HG03025 (cell line): Measurements from ENCODE around the gene AOC1.
"Not testable (repeated sequence)": the region's sequence is repeated elsewhere in the genome, so short reads cannot be mapped to it uniquely, and the experiment has no call there.

Experiments used
- ATAC-seq: cut with Tn5 transposase; IDR thresholded peaks from one replicate; pipeline ENCODE4 v1.9.1; 2021; ENCODE audit warnings: mild to moderate bottlenecking, moderate library complexity; ENCODE audit not compliant: unreplicated experiment, low FRiP score

AOC1 gene, protein sequence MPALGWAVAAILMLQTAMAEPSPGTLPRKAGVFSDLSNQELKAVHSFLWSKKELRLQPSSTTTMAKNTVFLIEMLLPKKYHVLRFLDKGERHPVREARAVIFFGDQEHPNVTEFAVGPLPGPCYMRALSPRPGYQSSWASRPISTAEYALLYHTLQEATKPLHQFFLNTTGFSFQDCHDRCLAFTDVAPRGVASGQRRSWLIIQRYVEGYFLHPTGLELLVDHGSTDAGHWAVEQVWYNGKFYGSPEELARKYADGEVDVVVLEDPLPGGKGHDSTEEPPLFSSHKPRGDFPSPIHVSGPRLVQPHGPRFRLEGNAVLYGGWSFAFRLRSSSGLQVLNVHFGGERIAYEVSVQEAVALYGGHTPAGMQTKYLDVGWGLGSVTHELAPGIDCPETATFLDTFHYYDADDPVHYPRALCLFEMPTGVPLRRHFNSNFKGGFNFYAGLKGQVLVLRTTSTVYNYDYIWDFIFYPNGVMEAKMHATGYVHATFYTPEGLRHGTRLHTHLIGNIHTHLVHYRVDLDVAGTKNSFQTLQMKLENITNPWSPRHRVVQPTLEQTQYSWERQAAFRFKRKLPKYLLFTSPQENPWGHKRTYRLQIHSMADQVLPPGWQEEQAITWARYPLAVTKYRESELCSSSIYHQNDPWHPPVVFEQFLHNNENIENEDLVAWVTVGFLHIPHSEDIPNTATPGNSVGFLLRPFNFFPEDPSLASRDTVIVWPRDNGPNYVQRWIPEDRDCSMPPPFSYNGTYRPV

DNA sequence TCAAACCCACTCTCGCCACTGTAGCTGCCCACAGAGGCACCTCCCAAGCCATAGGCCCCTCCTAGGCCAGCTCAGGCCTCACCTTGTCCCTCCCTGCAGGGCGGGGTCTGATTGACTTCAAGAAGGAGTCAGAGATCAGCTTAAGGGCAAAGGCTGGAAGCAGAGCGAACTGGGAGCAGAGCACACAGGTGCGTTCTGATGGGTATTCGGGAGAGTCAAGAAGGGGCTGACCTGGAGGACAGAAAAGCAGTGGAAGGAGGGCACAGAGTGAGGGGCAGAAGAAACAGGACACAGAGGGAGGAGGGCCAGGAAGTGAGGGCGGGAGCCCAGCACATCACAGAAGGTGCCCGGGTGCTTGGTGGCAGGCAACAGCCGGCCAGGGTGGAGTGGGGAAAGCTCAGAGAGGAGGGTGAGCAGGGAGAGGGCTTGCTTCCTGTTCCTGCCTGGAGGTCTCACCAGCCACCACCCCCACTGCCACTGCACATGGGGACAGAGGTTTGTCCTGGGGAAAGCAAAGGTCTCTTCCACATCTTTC is at the start of gene AOC1:
Gene AOC1, plus strand, starts transcription at position 147 of the 535 bp plus-strand sequence. CDS start 3,954 bp downstream, outside the sequence.
- ATAC-seq = no peak

DNA sequence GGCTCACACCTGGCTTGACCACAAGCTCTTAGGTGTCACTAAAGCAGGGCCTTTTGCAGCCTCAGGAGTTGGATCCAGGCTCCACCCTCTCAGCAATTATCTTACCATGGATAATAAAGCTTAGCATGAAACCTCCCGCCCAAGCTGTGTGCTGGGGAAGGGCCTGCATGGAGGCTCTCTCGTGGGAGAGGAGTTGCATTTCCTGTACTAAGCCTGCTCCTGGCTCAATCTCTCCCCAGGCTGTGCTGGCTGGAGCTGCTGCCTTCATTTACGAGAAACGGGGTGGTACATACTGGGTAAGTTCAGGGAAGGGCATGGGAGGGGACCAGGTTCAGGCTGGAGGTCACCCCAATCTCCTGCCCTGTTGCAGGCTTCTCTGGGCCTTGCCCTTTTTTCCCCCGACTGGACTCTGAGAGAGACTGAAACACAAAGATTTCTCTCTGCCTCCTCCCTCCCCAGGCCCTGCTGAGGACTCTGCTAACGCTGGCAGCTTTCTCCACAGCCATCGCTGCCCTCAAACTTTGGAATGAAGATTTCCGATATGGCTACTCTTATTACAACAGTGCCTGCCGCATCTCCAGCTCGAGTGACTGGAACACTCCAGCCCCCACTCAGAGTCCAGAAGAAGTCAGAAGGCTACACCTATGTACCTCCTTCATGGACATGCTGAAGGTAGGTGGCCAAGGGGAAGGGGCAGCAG is 49.0 kb upstream of the AOC1 start:
- ATAC-seq = no peak

DNA sequence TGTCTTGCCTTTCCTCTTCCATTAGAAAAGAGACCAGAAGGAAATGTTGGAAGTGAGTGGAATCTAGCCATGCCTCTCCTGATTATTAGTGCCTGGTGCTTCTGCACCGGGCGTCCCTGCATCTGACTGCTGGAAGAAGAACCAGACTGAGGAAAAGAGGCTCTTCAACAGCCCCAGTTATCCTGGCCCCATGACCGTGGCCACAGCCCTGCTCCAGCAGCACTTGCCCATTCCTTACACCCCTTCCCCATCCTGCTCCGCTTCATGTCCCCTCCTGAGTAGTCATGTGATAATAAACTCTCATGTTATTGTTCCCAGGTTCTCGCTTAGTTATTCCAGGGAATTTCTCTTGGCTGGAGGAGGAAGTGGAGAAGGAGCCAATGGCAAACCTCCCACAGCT is 47.5 kb upstream of the AOC1 start:
- no peak for ATAC-seq

DNA sequence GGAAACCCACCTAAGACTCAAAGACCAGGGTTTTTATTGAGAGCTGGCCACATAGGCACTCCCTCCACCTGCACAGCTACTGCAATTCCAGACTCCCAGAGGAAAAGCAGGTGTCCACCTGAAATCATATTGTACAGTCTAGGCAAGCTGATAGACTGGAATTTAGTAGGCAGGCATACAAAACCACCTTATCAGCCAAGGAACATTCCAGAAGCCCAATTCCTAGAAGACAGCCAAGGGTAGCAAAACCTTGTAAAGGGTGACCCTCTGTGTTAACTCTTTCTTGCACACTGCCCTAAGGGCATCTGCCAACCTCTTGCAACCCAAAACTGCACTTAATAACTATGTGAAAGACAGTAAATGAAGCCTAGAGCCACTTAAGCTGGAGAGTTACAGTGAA is 46.5 kb upstream of the AOC1 start:
- ATAC-seq = no peak

DNA sequence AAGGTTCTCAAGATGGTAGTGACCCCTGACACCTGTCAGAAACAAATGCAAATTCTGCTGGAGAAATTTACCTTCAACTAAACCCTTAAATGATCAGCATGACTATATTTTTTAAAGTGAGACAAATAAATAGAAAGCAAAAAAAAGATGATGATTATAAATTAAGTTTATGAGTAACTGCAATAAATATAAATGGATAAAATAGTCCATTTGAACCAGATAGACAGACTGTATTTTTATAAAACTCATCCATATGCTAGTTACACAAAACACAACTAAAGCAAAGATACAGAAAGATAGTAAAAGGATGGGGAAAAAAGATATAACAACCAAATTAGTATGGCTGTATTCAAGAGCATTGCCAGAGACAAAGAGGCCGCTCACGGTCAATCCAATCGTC is 45.9 kb upstream of the AOC1 start:
- no peak for ATAC-seq

DNA sequence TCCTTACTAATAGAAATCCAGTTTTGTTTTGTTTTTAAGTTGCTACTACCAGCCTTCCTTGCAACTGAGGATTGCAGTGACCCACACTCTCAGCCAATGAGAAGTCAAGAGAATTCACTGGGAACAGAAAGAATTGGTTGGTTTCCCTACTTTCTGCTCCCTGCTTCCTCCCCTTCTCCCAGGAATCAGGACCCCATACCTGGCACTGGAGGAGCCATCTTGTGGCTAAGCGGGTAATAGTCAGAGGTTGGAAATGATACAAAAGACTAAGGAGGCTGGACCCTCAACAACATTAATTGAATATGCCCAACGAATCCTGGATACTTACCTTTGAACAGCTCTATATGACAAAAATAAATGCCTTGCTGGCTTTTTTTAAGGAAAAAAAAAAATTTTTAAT is 45.5 kb upstream of the AOC1 start:
- no peak for ATAC-seq

DNA sequence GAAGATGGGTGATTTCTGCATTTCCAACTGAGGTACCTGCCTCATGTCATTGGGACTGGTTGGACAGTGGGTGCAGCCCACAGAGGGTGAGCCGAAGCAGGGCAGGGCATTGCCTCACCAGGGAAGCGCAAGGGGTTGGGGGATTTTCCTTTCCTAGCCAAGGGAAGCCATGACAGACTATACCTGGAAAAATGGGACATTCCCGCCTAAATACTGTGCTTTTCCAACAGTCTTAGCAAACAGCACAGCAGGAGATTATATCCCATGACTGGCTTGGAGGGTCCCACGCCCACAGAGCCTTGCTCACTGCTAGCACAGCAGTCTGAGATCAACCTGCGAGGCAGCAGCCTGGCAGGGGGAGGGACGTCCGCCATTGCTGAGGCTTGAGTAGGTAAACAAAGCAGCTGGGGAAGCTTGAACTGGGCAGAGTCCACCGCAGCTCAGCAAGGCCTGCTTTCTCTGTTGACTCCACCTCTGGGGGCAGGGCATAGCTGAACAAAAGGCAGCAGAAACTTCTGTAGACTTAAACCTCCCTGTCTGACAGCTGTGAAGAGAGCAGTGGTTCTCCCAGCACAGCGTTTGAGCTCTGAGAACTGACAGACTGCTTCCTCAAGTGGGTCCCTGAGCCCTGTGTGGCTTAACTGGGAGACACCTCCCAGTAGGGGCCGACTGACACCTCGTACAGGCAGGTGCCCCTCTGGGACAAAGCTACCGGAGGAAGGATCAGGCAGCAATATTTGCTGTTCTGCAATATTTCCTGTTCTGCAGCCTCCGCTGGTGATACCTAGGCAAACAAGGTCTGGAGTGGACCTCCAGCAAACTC is 44.5 kb upstream of the AOC1 start:
- not testable (repeated sequence) for ATAC-seq

DNA sequence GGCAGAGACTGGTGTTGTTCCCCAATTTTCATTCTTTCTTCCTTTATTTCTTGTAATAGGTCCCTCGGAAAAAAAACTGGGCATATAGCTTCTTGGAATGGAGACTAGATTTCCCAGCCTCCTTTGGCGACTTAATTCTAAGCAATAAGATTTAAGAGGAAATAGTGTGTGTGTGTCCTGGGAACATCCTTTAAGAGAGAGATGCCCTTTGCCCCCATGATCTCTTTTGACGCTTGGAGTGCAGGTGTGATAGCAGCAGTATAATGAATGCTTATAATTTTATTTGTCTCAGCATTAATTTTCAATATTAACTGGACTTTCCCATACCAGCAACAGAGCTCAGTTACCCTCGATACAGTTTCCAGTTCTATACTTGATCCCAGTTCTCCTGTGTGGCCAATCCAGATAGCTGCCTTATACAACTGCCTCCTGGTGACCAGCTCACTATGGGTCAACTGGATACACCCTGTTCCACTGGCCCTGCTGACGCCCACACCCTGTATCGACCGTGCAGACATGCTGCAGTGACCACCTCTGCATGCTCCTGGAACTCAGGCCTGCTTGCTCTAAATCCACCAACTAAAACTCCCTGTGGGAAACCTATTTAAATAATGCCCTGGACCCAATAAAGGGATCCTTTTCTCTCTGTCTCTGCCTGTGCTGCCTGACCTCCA is 37.9 kb upstream of the AOC1 start:
- ATAC-seq = no peak

DNA sequence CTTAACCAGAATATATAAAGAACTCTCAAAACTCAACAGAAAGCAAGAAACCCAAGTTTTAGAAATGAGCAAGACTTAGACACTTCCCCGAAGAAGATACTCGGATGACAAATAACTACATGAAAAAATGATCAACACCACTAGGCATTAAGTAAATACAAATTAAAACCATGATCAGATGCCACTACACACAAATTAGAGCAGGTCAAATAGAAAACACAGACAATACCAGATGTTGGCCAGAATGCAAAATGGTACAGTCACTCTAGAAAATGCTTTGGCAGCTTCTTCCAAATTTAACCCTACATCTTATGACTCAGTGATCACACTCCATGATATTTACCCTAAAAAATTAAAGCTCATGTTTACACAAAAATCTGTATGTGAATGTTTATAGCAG is 33.3 kb upstream of the AOC1 start:
- ATAC-seq = no peak

DNA sequence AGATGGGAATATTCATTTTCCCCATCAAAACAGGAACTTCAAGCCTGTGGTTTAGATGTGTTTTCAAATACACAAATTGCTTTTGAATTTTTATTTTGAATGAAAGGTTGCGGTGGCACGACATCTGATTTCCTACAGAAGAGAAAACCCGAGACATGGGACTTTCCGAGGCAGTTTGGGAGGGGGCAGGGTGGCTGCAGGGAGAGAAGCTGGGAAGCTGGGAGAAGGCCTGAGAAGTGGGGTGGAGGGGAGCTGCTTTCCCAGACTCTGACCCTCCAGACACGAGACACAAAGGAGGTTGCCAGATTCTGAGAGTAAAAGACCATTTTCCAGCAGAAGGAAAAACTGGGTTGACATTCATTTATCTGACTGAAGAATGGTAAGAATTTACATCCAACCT is 32.2 kb upstream of the AOC1 start:
- no peak for ATAC-seq

DNA sequence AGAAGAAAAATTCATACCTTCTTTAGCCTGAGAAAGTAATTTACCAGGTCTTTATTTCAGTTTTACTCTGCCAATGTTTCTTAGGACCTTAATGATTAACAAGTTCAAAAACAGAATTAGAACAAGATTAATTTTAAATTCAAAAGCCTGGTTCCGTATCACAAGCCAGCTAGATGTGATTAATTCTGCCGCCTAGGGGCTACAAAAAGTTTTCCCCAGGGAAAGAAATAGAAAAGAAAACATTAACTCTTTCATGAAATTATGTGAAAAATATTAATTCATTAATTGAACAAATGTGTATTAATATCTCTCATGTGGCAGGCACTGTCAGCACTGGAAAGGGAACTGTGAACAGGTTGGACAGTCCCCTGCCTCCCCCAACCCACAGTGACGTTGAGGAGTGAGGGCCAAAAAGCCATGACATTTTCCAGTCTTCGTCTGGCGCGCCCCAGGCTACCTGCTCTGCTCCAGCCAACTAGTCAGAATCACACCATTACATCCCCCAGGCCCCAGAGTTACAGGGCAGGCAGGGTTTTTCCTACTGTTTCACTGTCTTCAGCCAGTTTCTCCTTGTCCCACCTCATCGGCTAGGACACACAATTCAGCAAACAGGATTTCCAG is 31.6 kb upstream of the AOC1 start:
- no peak for ATAC-seq

DNA sequence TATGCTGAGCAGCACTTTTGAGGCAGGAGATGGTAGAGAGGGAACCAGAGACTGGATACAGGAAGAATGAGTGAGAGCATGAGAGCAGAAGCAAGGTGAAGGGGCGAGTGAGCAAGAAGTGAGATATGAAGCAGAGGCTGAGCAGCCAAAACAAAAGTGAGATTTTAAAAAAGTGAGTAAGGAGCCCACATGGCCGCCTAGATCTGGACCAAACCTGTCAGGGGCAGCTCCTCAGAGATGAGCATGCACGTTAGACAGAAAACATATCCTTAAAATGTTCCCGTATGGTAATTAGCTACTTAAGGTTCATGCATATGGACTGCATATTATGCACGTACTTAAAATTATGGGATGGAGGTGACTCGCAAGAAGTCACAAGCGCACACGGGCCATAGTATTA is 29.3 kb upstream of the AOC1 start:
- no peak for ATAC-seq

DNA sequence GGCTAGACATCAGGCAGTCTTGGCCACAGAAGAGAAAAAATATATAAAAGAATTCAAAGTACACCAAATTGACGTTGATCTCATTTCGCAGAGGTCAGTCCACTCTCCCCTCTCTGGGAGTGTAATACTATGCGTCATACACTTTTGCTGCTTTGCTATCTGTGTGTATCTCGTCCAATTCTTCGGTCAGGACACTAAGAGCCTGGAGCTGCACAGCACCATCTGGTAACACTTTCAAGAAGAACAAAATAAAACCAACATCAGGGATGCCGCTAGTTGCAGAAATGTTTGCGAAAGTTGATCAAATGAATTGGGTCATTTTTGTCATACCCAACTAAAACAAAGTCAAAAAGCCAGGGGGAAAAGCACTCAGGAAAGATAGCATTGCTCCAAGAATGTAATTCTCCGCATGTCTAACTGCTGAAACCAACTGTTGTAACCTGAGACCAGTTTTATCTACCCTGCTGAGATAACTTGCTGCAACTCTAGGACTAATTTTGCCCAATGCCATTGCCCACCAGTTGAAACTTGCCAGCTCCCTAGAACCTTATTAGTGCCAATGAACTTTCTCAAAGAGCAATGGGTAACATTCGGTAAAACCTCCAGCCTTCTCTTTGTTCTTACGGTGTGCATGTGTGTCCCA is 28.7 kb upstream of the AOC1 start:
- ATAC-seq = no peak

DNA sequence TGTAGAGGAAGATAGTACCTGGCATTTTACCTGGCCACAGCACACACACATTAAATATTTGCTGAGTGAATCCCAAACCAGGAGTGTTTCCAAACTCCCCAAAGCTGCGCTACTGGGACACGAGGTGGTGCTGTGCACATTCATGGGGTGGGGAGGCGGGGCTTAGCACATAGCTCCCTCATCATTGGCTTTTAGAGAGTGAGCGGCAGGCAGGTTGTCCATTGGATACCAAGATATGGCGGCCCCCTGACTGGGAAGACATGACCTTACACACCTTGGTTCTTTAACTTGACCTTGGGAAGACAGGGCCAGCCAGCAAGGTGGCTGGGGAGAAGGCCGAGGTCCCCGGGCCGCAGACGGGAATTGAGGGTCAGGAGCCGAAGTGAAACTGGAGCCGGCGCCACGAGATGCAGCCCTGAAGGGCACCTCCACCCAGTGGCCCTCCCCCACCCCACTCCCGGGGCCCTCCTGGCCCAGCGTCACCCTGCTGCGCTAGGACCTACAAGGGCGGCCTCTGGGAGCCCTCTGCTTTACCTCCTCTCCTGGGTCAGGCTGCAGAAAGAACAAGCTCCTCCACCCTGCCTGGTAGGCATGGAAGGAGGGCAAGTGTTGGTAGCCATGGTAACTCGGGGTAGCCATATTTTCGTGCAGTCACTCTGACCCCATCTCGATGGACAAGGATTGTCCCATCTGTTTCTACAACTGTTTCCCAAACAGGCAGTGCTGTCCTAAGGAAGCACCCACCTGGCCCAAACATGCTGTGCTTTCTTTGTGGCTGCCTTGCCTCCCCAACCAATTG is 27.7 kb upstream of the AOC1 start:
- ATAC-seq = no peak

DNA sequence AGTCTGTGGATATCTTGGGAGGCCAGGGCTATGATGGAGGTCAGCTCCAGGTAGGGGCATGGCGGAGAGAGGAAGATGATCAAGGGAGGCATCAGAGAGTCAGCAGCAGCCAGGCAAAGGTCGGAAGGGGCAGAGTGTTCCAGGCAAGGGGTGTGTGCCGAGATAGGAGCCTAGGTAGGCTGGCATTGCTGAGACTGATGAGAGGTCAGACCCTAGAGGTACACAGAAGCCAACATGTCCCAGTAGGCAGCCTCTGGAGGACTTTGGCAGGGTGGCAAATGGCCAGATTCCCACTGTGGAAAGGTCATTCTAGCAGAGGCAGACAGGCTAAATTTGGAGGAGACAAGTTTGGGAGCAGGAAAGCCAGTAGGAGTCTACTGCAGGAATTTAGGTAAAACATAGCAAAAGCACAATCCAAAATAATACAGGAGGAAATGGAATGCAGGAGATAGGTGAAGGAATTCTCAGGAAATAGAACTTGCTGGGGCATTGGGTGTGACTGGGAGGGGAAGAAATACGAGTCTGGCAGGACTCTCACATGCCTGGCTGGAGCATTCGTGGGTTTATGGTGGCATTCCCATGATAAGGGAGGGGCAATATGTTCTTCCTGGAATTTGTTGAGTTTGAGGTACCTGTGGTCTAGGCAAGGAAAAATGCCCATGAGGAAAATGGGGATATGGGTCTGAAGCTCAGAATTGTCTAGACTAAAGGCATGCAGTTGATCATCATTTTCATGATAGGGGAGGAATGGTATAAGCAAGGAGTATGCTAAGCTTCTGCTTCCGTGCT is 26.1 kb upstream of the AOC1 start:
- ATAC-seq = no peak

DNA sequence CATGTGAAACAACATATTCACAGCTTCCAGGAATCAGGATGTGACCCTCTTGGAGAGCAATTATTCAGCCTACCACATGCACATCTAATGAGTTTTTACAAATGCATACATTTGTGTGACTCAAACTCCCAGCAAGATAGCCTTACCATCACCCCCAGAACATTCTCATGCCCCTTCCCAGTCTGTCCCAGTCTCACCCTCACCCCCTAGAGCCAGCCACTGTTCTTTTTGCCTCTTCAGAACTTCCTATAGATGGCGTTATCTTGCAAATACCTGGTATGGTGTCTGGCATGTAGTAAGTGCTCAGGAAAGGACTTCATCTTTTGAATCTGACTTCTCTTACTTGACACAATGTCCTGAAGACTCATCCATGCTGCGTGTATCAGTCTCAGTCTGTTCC is 23.9 kb upstream of the AOC1 start:
- no peak for ATAC-seq

DNA sequence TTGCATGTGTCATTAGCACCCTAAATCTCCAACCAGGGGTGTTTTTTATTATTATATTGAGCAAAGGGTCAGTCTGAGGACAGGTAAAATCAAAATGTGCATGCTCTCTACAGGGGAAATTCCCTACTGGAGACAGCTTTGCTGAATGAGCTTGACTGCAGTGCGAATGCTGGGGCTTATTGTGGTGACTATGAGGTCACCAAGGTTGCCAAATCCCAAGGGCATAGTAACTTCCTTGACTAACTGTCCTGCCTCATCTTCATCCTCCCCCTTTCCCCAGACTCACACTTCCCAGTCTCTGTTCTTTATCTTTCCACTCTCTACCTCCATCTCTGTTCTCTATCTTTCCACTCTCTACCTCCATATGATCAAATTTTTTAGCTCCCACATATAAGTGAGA is 22.9 kb upstream of the AOC1 start:
- no peak for ATAC-seq
